Urinary bladder (tissue), 4 donors: ENCODE data around the gene STAMBPL1. TPM values are rescaled to one million over a fixed set of nuclear protein-coding genes. Genes with fewer than 3 reads are reported as not detected.

Experiments
- DNase-seq: peaks from one replicate; pipeline ENCODE4 v3.0.0-alpha.2; 2015; ENCODE audit errors: extremely low spot score
- H3K27ac ChIP-seq: one replicate; pipeline ENCODE4 v1.5.1; 2013; ENCODE audit warnings: low read depth, mild to moderate bottlenecking, moderate library complexity
- H3K36me3 ChIP-seq: one replicate; pipeline ENCODE4 v1.6.1; 2013; ENCODE audit warnings: mild to moderate bottlenecking, moderate library complexity; ENCODE audit not compliant: insufficient read depth
- H3K4me1 ChIP-seq: one replicate; pipeline ENCODE4 v1.6.1; 2013; ENCODE audit warnings: mild to moderate bottlenecking, moderate library complexity; ENCODE audit not compliant: insufficient read depth
- H3K4me3 ChIP-seq: one replicate; pipeline ENCODE4 v1.5.1; 2013; ENCODE audit warnings: low read depth, low read length
- WGBS: extraction: QIAGEN DNeasy Blood & Tissue Kit; methylation state at CpG from one replicate; pipeline ENCODE4 v1.1.7; 2013; 5-methylcytosine and 5-hydroxymethylcytosine counted together
- polyA plus RNA-seq: library from polyadenylated mRNA; stranded (reverse); fragments of 200-250 nt; gene quantifications from one replicate; pipeline ENCODE4 v1.2.3, GENCODE V29; 2013
- total RNA-seq: library from RNA; depleted of rRNA; stranded (reverse); fragments of >200 nt; gene quantifications from one replicate; pipeline ENCODE4 v1.2.3, GENCODE V29; 2014
- donor health status: healthy with polysubstance abuse.
- donor health status: healthy.

STAMBPL1 gene
- total and polyA plus RNA-seq, 2 donors = 2.1 to 29.0 TPM

DNA sequence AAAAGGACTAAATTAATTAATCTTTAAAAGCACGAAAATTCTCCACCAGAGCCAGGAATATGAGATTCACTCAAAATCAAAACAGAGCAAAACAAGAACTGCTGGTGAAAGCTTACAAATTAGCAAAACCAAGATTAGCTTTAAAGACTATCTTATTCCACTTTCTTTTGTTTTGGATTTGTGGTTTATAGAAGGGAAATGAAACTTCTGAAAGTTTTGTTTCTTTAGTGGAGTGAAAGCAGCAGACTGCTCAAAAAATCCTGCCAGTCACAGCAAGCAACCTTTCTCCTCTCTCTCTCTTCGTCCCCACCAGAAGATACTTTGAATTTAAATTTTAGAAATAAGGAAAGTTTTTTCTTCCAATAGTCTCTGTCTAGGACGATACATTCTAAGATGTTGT, 64.8 kb downstream of the STAMBPL1 start:
- H3K36me3 ChIP-seq = peaks cover 3% of the 10 kb centered on the region
- WGBS = 48% methylated on average over 3 of the region's 3 CpGs
- H3K4me3 ChIP-seq = no peak overlapping the region
- no peaks in the 10 kb centered on the region for H3K4me1 ChIP-seq
- no peak for DNase-seq
- H3K27ac ChIP-seq = no peak overlapping the region

DNA sequence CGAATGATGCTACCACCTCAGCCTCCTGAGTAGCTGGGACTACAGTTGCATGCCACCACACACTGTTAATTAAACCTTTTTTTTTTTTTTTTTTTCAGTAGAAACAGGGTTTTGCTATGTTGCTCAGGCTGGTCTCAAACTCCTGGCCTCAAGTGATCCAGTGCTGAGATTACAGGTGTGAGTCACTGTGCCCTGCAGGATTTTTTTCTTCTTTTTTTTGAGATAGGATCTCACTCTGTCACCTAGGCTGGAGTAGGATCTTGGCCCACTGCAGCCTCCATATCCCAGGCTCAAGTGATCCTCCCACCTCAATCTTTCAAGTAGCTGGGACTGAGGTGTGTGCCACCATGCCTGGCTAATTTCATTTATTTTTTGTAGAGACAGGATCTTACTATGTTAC, 66.2 kb downstream of the STAMBPL1 start:
- Histone ChIP-seq H3K4me3 (no peak overlapping the region), H3K27ac (no peak overlapping the region), H3K36me3 (peaks cover 3% of the 10 kb centered on the region), H3K4me1 (no peaks in the 10 kb centered on the region)
- no peak for DNase-seq
- WGBS = 58% methylated on average over 1 of the region's 1 CpG

GRCh38 chr10:88946965-88947590, 67.0 kb downstream of the STAMBPL1 start:
- WGBS = 64% methylated on average over 6 of the region's 6 CpGs
- H3K36me3 ChIP-seq = peaks cover 3% of the 10 kb centered on the region

GRCh38 chr10:88949051-88949450, 69.0 kb downstream of the STAMBPL1 start:
- peak overlapping the region; percentile 21 for H3K4me3 ChIP-seq
- no peak for DNase-seq
- H3K27ac ChIP-seq = peak overlapping the region; percentile 75
- 37% methylated on average over 2 of the region's 2 CpGs for WGBS
- no peaks in the 10 kb centered on the region for H3K4me1 ChIP-seq
- peaks cover 3% of the 10 kb centered on the region for H3K36me3 ChIP-seq

More at GRCh38 chr10:88946965-88947590, 67.0 kb downstream of the STAMBPL1 start:
- H3K4me3 ChIP-seq = no peak overlapping the region
- no peak overlapping the region for H3K27ac ChIP-seq
- DNase-seq = no peak
- no peaks in the 10 kb centered on the region for H3K4me1 ChIP-seq

DNA sequence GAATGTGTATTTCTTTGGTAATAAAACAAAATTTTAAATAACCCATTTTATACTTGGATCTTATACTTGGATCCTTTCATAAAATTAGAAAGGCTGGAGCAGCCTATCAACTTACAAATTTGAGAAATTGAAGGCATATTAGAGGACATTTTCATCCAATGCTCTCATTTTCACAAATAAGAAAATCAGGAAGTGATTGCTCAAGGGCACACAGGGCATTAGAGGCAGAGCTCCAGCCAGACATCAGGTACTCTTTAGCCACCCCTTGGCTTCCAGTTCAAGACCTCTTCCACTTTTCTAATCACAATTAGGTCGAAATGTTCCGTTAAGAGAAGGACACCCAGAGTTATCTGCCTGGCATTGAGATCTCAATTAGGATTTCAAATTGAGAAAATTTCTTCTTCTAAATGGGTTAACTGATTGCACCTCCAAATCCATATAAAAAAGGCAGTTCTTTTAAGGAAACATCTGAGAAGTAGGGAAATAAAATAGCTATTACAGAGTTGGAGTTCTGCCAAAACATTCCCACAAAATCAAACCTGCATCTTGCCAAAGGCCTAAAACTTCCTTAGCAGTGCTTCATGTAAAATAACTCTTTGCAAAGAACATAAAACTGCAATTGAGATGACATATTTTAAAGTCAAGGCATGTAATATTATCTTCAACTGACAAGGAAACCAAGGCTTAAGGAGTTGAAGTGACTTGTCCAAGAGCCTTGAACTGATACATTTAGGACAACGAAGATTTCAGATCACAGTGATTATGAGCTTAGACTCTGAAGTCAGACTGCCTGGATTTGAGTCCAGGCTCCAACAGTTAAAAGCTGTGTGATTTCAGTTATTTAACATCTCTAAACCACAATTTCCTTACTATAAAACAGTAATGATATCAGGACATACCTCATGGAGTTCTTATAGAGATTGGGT, 70.1 kb downstream of the STAMBPL1 start:
- Histone ChIP-seq H3K4me1 (no peaks in the 10 kb centered on the region), H3K27ac (peak overlapping the region; percentile 74), H3K4me3 (peak overlapping the region; percentile 18), H3K36me3 (peaks cover 3% of the 10 kb centered on the region)
- no peak for DNase-seq
- WGBS = 31% methylated on average over 3 of the region's 3 CpGs

DNA sequence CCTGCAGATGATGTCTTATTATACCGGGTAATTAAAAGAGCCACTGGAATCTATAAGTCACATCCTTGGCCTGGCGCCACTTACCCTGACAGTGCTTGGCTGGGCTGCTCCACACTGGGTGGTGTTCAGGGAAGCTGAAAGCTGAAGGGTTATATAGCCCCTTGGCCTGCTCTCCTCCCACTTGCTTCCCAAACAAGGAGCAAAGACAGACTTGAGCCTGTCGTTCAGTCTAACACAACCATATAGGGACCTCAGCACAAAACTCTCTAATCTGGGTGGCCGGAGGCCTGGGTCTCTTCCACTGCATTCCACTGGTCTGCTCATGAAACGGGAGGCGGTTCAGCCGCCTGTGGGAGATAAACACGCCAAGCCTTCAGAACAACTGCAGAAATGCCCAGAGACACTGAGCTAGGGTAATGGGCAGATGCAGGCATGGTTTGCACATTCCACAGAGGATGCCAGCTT, 72.6 kb downstream of the STAMBPL1 start, which contains the start of gene ACTA2:
Gene ACTA2 (minus strand): TSS at position 127 of the 465 bp plus-strand sequence. CDS start 3,843 bp downstream, outside the sequence.
- peak within 1 kb of the TSS; percentile 54 for H3K4me3 ChIP-seq
- peak within 1 kb of the TSS; percentile 89 for H3K27ac ChIP-seq
- WGBS = 24% methylated on average over 8 of the region's 8 CpGs
- no peaks in the 10 kb centered on the region for H3K36me3 ChIP-seq
- H3K4me1 ChIP-seq = no peaks in the 10 kb centered on the region
- peak; percentile 33 for DNase-seq

- no peak for DNase-seq
- Histone ChIP-seq H3K27ac (peak overlapping the region; percentile 89), H3K36me3 (no peaks in the 10 kb centered on the region), H3K4me3 (no peak overlapping the region), H3K4me1 (no peaks in the 10 kb centered on the region)
- WGBS = 47% methylated on average over 5 of the region's 5 CpGs
Measured at GRCh38 chr10:88953662-88954061, 73.6 kb downstream of the STAMBPL1 start.

DNA sequence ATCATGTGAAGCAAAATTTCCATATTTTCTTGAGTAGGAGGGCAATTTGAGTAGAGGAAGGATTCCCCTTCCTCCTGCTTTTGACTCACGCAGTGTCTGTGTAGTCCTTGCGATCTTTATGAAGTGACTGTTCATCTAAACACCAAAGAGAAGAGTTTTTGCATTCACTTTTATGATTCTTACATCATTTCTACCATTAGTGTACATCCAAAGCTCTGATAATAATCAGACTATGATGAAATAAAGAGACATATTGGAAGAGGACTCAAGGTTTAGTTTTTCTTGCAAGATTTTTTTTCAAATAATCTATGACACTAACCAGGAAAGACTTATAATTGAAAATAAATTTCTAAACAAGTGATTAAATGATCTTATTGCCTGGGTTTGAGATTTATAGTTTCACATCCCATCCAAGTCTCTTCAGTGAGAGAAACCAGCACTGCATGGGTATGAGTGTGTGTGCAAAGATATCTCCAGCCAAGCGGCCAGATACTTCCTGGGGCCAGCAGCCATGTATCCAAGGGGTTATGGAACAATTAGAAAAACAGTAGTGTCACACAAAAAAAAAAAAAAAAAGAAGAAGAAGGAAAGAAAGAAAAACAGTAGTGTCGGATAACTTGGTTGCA, 74.5 kb downstream of the STAMBPL1 start:
- Histone ChIP-seq H3K27ac (no peak overlapping the region), H3K36me3 (no peaks in the 10 kb centered on the region), H3K4me1 (no peaks in the 10 kb centered on the region), H3K4me3 (no peak overlapping the region)
- no peak for DNase-seq
- WGBS = 61% methylated on average over 4 of the region's 4 CpGs

GRCh38 chr10:88957381-88957780, 77.3 kb downstream of the STAMBPL1 start:
- no peak overlapping the region for H3K4me3 ChIP-seq
- no peak overlapping the region for H3K27ac ChIP-seq
- WGBS = 91% methylated on average over 1 of the region's 1 CpG
- DNase-seq = no peak
- H3K36me3 ChIP-seq = no peaks in the 10 kb centered on the region
- H3K4me1 ChIP-seq = no peaks in the 10 kb centered on the region

- 99% methylated on average over 6 of the region's 6 CpGs for WGBS
- DNase-seq = no peak
- H3K4me3 ChIP-seq = no peak overlapping the region
- H3K4me1 ChIP-seq = no peaks in the 10 kb centered on the region
- no peak overlapping the region for H3K27ac ChIP-seq
- H3K36me3 ChIP-seq = no peaks in the 10 kb centered on the region
Measured at GRCh38 chr10:88958721-88959120, 78.7 kb downstream of the STAMBPL1 start.

DNA sequence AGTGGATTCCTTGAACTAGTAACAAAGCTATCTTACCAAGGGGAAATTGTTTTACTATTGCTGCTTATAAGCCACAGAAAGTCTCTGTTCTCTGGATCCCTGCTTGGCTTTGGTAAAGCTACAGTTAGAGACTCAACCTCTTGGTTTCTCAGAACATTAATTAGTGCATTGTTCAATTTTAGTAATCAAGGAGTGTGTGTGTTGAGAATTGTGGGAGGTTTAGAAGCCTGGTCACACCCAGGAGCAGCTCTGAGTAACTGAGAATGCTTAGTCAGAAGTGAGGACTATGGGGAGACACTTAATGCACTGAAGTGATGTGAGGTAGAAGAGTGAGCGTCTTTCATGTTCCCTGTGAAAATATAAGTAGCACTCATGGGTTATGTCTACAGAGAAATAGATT, 80.8 kb downstream of the STAMBPL1 start:
- 100% methylated on average over 1 of the region's 1 CpG for WGBS
- H3K27ac ChIP-seq = no peak overlapping the region
- H3K4me3 ChIP-seq = no peak overlapping the region
- no peaks in the 10 kb centered on the region for H3K36me3 ChIP-seq
- DNase-seq = no peak
- H3K4me1 ChIP-seq = no peaks in the 10 kb centered on the region

DNA sequence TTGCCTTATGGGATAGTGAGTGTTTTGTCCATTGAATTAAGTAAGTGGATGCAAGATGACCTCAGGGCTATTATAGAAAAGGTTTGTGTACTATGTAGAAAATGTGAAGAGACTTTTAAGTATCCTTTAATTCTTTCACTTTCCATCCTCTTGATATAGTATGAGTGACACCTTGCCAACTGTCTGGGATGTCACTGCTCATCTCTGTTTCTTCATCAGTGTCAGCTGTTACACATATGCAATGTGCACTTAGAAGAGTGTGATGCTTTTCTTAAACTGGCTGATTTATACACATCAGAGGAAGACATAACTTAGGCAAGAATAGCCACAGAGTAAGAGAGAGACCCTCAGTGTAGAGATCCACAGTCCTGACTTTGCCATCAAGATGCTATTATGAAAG, 81.2 kb downstream of the STAMBPL1 start:
- H3K27ac ChIP-seq = no peak overlapping the region
- no peaks in the 10 kb centered on the region for H3K4me1 ChIP-seq
- H3K4me3 ChIP-seq = no peak overlapping the region
- DNase-seq = no peak
- H3K36me3 ChIP-seq = no peaks in the 10 kb centered on the region

- 72% methylated on average over 2 of the region's 2 CpGs for WGBS
- no peak overlapping the region for H3K4me3 ChIP-seq
- H3K27ac ChIP-seq = no peak overlapping the region
- no peaks in the 10 kb centered on the region for H3K36me3 ChIP-seq
- H3K4me1 ChIP-seq = no peaks in the 10 kb centered on the region
- no peak for DNase-seq
Measured at GRCh38 chr10:88962336-88962735, 82.3 kb downstream of the STAMBPL1 start.
